ENCODE data around the gene LRP2.
"Not testable (repeated sequence)": the region's sequence is repeated elsewhere in the genome, so short reads cannot be mapped to it uniquely, and the experiment has no call there.

LRP2 gene

DNA sequence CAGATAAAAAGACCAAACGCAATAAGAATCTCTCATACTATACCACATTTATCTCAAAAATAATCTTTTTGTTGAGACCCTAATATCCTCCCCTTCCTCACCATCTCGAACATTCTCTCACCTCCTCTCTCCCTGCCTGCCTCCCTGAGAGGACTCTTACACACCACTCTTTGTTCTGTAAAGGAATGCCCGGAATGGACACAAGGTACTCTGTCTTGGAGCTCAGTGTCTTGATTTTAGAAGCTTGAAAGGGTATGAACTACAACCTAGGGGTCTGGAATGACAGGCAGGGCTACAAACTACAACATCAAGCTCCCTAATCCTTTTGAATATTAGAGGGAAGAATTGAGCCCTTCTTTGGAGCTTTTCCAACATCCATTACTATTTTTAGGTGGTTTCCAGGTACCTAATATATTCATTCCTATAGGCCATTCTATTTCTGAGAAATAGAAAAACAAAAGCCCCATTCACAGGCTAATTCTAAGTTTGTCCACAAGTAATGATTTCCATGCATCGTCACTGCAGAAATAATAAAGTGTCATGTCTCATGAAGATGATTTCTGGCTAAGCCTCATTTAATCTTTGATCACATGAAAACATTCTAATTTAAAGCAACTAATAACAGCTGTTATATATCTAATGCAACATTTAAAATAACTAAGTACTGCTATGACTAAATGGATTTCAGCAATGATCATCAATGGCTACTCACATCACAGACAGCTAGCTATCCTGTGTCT lies 60.6 kb downstream of the LRP2 start:
- in situ Hi-C loops (cut with MboI; ENCODE audit: low sequenced_read_pairs), result no loop called here

DNA sequence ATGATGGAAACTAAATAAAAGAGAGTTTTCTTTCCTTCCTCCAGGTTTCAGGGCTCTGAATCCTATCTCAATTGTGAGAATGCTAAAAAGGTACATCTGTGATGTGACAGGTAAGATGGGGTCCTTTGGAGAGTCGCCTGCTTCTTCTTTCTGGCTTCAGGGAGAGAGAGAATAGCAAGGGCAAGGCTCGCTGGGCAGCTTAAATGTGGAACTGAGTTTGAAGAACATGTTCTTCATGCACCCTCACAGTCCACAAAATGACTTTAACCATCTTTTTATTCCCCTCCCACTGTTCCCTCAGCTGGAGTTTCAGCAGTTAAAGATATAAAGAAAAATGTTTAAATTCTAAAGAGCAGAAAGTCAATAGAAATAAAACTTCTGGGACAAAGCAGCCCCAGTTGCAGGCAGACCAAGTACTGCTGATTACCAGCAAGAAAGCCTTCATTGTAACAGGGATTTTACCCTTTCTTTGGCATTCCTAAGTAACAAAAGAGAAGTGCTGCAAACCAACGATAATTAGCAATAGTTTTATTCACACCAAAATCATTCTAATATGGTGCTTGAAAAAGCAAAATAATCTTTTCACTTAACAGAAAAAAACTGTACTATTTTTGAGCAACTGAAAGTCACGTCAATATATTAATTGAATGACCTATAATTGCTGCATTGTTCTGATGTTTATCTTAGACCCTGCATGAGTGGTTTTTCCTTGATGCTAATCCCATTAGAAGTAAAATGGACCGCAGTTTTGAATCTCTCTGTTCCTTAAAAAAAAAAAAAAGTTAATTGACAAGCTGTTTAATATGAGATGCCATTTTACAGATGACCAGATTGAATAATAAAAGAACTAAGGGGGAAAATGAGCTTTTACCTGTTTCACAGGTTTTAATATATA lies 61.5 kb downstream of the LRP2 start:
- in situ Hi-C loops (cut with MboI; ENCODE audit: low sequenced_read_pairs), result no loop called here

- in situ Hi-C loops (cut with MboI; ENCODE audit: low sequenced_read_pairs), result no loop called here
Observed at GRCh38 chr2:169298007-169298406, 64.3 kb downstream of the LRP2 start.

- in situ Hi-C loops (cut with MboI; ENCODE audit: low sequenced_read_pairs), result no loop called here
Observed at GRCh38 chr2:169294001-169294675, 68.2 kb downstream of the LRP2 start.

- in situ Hi-C loops (cut with MboI; ENCODE audit: low sequenced_read_pairs), result no loop called here
Observed at GRCh38 chr2:169291517-169291916, 70.8 kb downstream of the LRP2 start.

DNA sequence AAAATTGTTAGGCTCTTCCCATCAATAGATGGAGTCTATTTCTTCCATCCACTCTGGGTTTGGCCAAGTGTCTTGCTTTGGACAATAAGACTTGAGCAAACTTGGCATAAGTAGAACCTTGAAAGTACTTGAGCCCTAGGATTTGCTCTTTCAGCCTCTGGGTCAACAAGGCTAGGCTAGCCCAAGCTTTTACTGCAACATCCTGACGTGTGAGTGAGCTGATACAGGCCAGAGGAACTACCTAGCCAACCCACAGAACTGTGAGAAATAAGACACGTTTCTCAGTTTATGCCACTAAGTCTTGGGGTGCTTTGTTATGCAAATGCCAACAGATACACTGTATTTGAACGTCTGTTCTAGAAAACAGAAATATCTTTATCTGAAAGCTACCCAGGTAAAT lies 71.9 kb downstream of the LRP2 start:
- in situ Hi-C loops (cut with MboI; ENCODE audit: low sequenced_read_pairs), result no loop called here

DNA sequence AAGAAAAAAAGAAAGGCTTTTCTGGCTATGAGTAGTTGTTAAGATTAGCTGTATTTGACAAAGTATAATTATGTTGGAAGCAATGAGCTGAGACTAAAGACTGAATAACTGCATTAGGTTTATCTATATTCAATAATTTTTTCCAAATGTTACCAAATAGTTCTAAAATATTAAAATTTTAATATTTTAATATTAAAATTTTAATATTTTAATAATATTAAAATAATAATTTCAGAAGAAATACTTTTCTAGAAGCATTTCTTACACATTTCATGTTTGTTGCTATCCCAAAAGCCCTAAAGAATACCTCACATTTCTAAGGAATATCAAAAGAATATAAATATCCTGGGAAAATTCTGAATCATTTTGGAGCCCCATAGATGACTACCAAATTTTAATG lies 74.7 kb downstream of the LRP2 start:
- in situ Hi-C loops (cut with MboI; ENCODE audit: low sequenced_read_pairs), result no loop called here

GRCh38 chr2:169286624-169287231 lies 75.6 kb downstream of the LRP2 start:
- in situ Hi-C loops (cut with MboI; ENCODE audit: low sequenced_read_pairs), result no loop called here

DNA sequence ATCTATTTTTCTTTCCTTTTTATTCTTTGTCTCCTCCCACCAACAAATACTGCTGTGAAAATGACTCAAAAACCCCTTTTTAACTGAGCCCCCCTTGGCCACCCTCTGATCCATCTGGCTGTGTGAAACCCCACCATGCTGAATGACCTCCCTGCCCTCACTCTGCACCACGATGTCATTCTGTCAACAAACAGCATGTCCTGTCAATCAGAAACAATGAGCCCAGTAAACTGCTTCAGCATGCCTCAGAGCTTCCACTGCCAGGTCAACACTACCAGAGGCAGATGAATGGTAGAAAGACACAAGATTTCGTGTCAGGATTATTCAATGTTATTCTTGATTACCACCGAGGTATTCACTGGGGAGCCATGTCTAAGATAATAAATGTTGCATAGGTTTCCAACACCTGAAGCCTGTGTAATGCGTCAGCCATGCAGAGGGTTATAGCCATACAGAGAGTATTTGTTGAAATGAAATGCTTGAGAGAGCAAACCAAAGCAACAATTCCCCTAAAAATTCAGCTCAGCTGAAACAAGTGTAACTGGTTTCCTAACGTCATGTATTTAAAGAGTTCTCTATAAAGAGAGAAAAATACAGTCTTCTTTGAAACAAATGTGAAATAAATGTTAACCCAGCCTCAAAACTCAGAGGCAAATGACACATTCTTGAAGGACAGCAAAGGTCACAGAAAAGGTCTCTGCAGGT lies 76.7 kb downstream of the LRP2 start:
- in situ Hi-C loops (cut with MboI; ENCODE audit: low sequenced_read_pairs), result no loop called here

- in situ Hi-C loops (cut with MboI; ENCODE audit: low sequenced_read_pairs), result no loop called here
Observed at GRCh38 chr2:169280502-169280901, 81.8 kb downstream of the LRP2 start.

DNA sequence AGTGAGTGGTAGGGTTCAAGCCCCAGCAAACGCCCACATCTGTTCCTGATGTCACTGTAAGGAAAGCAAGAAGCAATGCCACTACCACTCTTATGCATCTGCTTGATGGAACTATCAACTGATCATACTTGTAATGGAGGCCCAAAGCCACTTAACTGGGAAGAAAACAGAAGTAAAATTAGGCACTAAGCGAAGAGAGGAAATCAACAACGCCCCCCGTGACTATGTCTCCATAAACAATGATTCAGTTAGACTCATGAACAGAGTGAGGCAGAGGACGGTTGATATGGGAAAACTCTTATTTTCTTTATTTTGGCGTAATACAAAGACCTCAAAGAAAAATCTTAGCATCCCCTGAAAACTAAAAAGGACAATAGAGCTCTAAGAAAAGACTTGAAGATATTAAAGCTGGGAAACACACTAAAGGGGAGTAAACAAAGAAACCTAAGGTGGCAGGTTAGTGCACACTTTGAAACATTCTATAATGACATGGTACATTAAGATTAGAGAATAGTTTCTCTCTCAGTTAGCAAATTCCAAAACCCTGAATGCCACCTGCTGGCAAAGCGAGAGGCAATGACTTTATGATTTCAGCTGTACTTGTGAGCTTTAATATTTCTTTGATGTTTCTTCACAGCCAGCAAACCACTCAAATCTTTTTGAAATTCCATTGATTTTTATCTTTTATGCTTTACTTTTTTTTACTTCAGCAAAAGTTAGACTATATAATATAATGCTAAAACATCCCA lies 86.5 kb downstream of the LRP2 start:
- in situ Hi-C loops (cut with MboI; ENCODE audit: low sequenced_read_pairs), result no loop called here

GRCh38 chr2:169272010-169272409 lies 90.3 kb downstream of the LRP2 start:
- in situ Hi-C loops (cut with MboI; ENCODE audit: low sequenced_read_pairs), result no loop called here

- in situ Hi-C loops (cut with MboI; ENCODE audit: low sequenced_read_pairs), result not testable (repeated sequence)
Observed at GRCh38 chr2:169270574-169270973, 91.8 kb downstream of the LRP2 start.

DNA sequence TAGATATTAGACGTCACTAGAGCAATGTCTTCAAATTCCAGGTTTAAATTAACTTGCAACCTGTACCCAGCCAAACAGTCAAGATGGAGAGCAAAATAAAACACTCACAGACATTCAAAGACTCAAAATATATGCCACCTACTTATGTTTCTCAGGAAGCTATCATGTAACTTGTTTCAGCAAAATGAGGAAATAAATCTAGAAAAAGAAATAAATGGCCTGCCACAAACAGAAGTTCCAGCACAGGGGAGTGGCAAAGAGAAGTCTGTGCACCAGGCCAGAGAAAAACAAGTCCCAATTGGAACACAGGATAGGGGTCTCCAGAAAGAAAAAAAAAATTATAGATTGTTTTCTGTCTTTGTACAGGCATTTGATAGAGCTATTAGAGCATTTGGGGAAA lies 96.7 kb downstream of the LRP2 start:
- in situ Hi-C loops (cut with MboI; ENCODE audit: low sequenced_read_pairs), result no loop called here

DNA sequence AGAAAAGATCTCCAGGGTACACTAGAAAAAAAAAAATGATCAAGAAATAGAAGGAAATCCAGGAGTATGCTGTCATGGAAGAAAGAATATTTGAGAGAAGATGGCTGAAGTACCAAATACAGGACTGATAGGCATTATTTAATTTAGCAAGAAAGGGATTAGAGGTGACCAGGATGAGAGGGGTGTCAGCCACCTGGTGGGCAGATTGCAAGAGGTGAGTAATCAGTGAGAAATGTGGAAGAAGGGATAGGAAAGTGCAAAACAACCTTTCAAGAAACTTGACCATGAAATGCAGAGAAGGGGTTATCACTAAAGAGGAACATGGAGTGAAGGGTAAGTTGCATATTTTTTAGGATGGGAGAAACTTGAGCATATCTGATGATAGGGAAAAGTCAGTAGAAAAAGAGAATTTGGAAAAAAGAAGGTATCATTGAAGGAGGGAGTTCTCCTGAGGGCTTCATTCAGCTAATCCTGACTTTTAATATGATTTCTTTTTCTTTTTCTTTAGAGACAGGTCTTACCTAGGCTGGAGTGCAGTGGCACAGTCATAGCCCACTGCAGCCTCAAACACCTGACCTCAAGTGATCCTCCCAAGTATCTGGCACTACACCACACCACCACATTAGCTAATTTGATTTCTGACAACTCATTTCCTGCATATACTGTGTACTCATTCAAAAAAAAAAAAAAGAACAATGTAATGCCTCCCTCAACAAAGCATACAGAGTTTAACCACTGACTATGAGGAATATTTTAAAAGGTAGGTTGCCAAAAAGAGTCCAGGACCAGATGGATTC lies 101.3 kb downstream of the LRP2 start:
- in situ Hi-C loops (cut with MboI; ENCODE audit: low sequenced_read_pairs), result no loop called here

DNA sequence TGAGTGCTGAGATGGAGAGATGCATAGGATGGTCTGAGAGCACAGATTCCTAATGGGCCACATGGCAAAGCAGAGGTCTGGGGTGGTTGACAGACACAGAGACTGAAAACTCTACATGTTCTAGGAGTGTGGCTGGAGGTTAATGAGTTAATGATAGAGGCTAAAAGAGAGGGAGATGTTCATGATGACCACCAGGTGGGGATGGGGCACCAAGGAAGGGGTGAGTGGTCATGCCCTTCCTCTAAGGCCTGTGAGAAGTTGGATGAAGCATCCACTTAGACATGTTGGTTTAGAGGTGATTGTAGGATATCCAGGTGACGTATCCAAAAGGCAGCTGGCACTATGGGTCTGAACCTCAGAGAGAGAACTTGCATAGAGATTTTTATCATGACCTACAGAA lies 102.1 kb downstream of the LRP2 start:
- in situ Hi-C loops (cut with MboI; ENCODE audit: low sequenced_read_pairs), result no loop called here

DNA sequence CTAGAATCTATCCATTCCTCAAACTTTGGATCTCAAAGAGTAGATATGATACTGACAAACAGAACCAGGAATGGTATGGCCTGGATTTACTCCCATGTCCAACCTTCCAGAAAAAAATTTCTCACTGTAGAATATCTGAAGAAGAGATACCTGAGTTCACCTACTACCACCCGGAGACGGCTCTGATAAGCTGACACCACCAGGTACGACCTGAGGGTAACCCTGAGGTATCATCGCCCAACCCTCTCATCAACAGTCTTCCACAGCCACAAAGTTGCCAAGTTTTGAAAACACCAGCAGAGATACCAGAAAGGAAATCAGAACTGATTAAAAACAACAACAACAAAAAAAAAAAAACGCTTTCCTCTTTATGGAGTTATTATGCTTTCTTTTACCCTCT lies 102.9 kb downstream of the LRP2 start:
- in situ Hi-C loops (cut with MboI; ENCODE audit: low sequenced_read_pairs), result no loop called here

DNA sequence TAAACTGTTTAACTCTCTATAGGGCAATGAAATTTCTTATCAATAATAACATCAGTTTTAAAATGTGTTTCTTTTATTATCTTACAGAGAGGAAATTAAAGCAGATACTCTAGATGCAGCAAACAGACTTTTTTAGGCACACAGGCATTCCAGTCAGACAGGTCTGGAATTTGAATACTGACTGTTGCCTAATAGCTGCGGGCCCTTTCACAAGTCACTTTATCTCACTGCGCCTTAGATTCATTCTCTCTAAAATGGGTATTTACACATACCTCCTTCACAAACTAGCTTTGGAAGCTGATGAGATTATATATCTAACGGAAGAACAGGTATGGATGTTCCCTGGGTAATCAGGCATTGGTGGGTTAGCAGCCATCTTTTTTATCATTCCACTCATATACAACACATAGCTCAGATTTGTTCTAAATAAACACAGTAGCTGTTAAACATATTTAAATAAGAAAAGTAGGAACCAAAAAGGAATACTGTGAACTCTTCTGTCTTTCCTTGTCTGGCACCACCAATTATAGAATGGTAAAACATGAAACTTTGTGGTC lies 104.2 kb downstream of the LRP2 start:
- in situ Hi-C loops (cut with MboI; ENCODE audit: low sequenced_read_pairs), result no loop called here

DNA sequence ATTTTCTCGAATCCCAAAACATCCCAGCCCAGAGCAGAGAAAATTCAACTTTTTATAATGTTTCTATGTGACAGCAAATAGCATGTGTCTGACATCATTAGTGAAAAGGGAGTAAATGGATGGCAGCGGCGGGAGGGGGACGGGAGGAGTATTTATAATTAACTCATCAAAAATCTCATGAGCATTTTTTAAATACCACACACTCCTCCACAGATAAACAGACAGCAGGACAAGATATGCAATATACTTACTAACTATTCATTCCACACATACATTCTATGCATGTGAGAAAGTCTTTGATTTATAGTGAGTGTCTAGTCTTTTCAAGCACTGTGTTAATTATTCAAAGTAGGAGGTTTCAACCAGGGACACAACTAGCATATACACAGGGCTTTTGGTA lies 107.6 kb downstream of the LRP2 start:
- in situ Hi-C loops (cut with MboI; ENCODE audit: low sequenced_read_pairs), result no loop called here

All from HL-60/S4 treated with phorbol 12-myristate 13-acetate at 8.2 ng/mL for 4 days and 3 days (cell line).